ENCODE measurements around the gene CLIC1.

CLIC1 gene

GRCh38 chr6:31769684-31770371 lies 33.5 kb upstream of the CLIC1 start:
- in situ Hi-C loops (cut with MboI; ENCODE audit: low sequenced_read_pairs): loop anchor here (10.0 kb wide), 1 partner anchor 85 kb away; the partner anchor contains the start of gene LY6G5C

GRCh38 chr6:31768363-31769257 lies 32.3 kb upstream of the CLIC1 start:
- in situ Hi-C loops (cut with MboI; ENCODE audit: low sequenced_read_pairs): loop anchor here (10.0 kb wide), 1 partner anchor 84 kb away; the partner anchor contains the start of gene LY6G5C

- in situ Hi-C loops (cut with MboI; ENCODE audit: low sequenced_read_pairs): loop anchor here (10.0 kb wide), 1 partner anchor 82 kb away; the partner anchor contains the start of gene LY6G5C
Observed at GRCh38 chr6:31767096-31767645, 30.8 kb upstream of the CLIC1 start.

GRCh38 chr6:31765910-31766794 lies 29.8 kb upstream of the CLIC1 start:
- in situ Hi-C loops (cut with MboI; ENCODE audit: low sequenced_read_pairs): loop anchor here (10.0 kb wide), 1 partner anchor 81 kb away; the partner anchor contains the start of gene LY6G5C

- in situ Hi-C loops (cut with MboI; ENCODE audit: low sequenced_read_pairs): loop anchor here (10.0 kb wide), 1 partner anchor 81 kb away; the partner anchor contains the start of gene LY6G5C
Observed at GRCh38 chr6:31765559-31765909, 29.2 kb upstream of the CLIC1 start.

GRCh38 chr6:31764198-31764597 lies 27.9 kb upstream of the CLIC1 start:
- in situ Hi-C loops (cut with MboI; ENCODE audit: low sequenced_read_pairs): loop anchor here (10.0 kb wide), 1 partner anchor 79 kb away; the partner anchor contains the start of gene LY6G5C

- in situ Hi-C loops (cut with MboI; ENCODE audit: low sequenced_read_pairs): loop anchor here (10.0 kb wide), 1 partner anchor 79 kb away; the partner anchor contains the start of gene LY6G5C
Observed at GRCh38 chr6:31763619-31763940, 27.2 kb upstream of the CLIC1 start.

GRCh38 chr6:31762878-31763618 lies 26.7 kb upstream of the CLIC1 start:
- in situ Hi-C loops (cut with MboI; ENCODE audit: low sequenced_read_pairs): loop anchor here (10.0 kb wide), 1 partner anchor 78 kb away; the partner anchor contains the start of gene LY6G5C

- in situ Hi-C loops (cut with MboI; ENCODE audit: low sequenced_read_pairs): loop anchor here (10.0 kb wide), 1 partner anchor 78 kb away; the partner anchor contains the start of gene LY6G5C
Observed at GRCh38 chr6:31762356-31762755, 26.0 kb upstream of the CLIC1 start, which contains the start of gene SAPCD1. TSS of gene SAPCD1 (plus strand) at chr6:31762656. CDS start at chr6:31763055, 399 bp downstream.

GRCh38 chr6:31761343-31761742 lies 25.0 kb upstream of the CLIC1 start:
- in situ Hi-C loops (cut with MboI; ENCODE audit: low sequenced_read_pairs): loop anchor here (10.0 kb wide), 1 partner anchor 77 kb away; the partner anchor contains the start of gene LY6G5C

- in situ Hi-C loops (cut with MboI; ENCODE audit: low sequenced_read_pairs): loop anchor here (10.0 kb wide), 1 partner anchor 76 kb away; the partner anchor contains the start of gene LY6G5C
Observed at GRCh38 chr6:31760790-31761189, 24.5 kb upstream of the CLIC1 start.

- in situ Hi-C loops (cut with MboI; ENCODE audit: low sequenced_read_pairs): no loop called here
Observed at GRCh38 chr6:31758281-31758680, 22.0 kb upstream of the CLIC1 start.

GRCh38 chr6:31752739-31753319 lies 16.5 kb upstream of the CLIC1 start:
- in situ Hi-C loops (cut with MboI; ENCODE audit: low sequenced_read_pairs): no loop called here

GRCh38 chr6:31750411-31751022 lies 14.2 kb upstream of the CLIC1 start:
- in situ Hi-C loops (cut with MboI; ENCODE audit: low sequenced_read_pairs): no loop called here

GRCh38 chr6:31749301-31750036 lies 13.1 kb upstream of the CLIC1 start:
- in situ Hi-C loops (cut with MboI; ENCODE audit: low sequenced_read_pairs): no loop called here

GRCh38 chr6:31744422-31744821 lies 8.1 kb upstream of the CLIC1 start:
- in situ Hi-C loops (cut with MboI; ENCODE audit: low sequenced_read_pairs): no loop called here

- in situ Hi-C loops (cut with MboI; ENCODE audit: low sequenced_read_pairs): no loop called here
Observed at GRCh38 chr6:31742894-31743293, 6.6 kb upstream of the CLIC1 start.

GRCh38 chr6:31741815-31742214 lies 5.5 kb upstream of the CLIC1 start:
- in situ Hi-C loops (cut with MboI; ENCODE audit: low sequenced_read_pairs): no loop called here

Measured in HL-60/S4 treated with phorbol 12-myristate 13-acetate at 8.2 ng/mL for 4 days and 3 days (cell line).